K562 (cell line): ENCODE results near the gene ASIC3. TPM values are rescaled to one million over a fixed set of nuclear protein-coding genes. Genes with fewer than 3 reads are reported as not detected.
A peak's percentile ranks its signal among the peaks of the same experiment; 100 is the strongest.

Experiments
- ARID1B ChIP-seq: fragments of 450-650 bp; IDR thresholded peaks from 2 replicates; pipeline ENCODE4 v1.6.1; 2016; ENCODE audit warnings: antibody characterized with exemption, mild to moderate bottlenecking, inconsistent platforms
- ERF ChIP-seq: fragments of 450-650 bp; formaldehyde crosslinking; IDR thresholded peaks from 2 replicates; pipeline ENCODE4 v1.4.0; 2020; ENCODE audit warnings: mild to moderate bottlenecking, mixed read lengths
- FOXK2 ChIP-seq, 2 experiments: fragments of 450-650 bp; IDR thresholded peaks in 1 of 2; conservative IDR thresholded peaks in 1 of 2; 2 replicates each; pipeline ENCODE4 v1.6.1; 2016; ENCODE audit warnings: low read depth in 2 of 2, mild to moderate bottlenecking in 1 of 2
- GTF2A2 ChIP-seq: IDR thresholded peaks from 2 replicates; pipeline ENCODE4 v1.6.1; 2016; ENCODE audit warnings: mild to moderate bottlenecking, missing genetic modification characterization, missing compliant biosample characterization
- HCFC1 ChIP-seq: IDR thresholded peaks from 2 replicates; pipeline ENCODE4 v1.6.1; 2012; ENCODE audit warnings: low read depth, low read length, improper control_type of control experiment
- HDAC2 ChIP-seq: fragments of 450-650 bp; IDR thresholded peaks from 2 replicates; pipeline ENCODE4 v1.6.1; 2016; ENCODE audit warnings: mild to moderate bottlenecking
- IRF2 ChIP-seq: sonication (generic); formaldehyde crosslinking; IDR thresholded peaks from 2 replicates; pipeline ENCODE4 v1.8.1; 2022; ENCODE audit warnings: mild to moderate bottlenecking, missing genetic modification reagents
- KDM2B ChIP-seq: fragments of 250-450 bp; sonication (Bioruptor Pico); IDR thresholded peaks from 2 replicates; pipeline ENCODE4 v1.8.0; 2021; ENCODE audit warnings: mild to moderate bottlenecking, moderate library complexity
- KLF6 ChIP-seq: fragments of 250-450 bp; sonication (Bioruptor Pico); IDR thresholded peaks from 2 replicates; pipeline ENCODE4 v1.4.0; 2020; ENCODE audit warnings: mild to moderate bottlenecking, moderate library complexity, borderline replicate concordance
- MCM3 ChIP-seq: fragments of 450-650 bp; IDR thresholded peaks from 2 replicates; pipeline ENCODE4 v1.6.1; 2016
- RCOR1 ChIP-seq, 2 experiments: IDR thresholded peaks; 2 replicates each; pipeline ENCODE4 v1.6.1; 2012; ENCODE audit warnings: low read depth in 2 of 2, low read length in 2 of 2, borderline replicate concordance in 1 of 2, improper control_type of control experiment in 1 of 2
- SMAD3 ChIP-seq: fragments of 450-650 bp; formaldehyde crosslinking; conservative IDR thresholded peaks from 2 replicates; pipeline ENCODE4 v1.4.0; 2020; ENCODE audit warnings: mild to moderate bottlenecking
- TBP ChIP-seq: optimal IDR thresholded peaks from 2 replicates; pipeline ENCODE3; 2011; ENCODE audit warnings: low read depth, low read length, improper control_type of control experiment
- ZEB2 ChIP-seq: fragments of 450-650 bp; IDR thresholded peaks from 2 replicates; pipeline ENCODE4 v1.6.1; 2016
- ZFPM2 ChIP-seq: fragments of 250-450 bp; sonication (Bioruptor Pico); IDR thresholded peaks from 2 replicates; pipeline ENCODE4 v1.5.1; 2022; ENCODE audit warnings: mild to moderate bottlenecking
- ZKSCAN8 ChIP-seq: fragments of 200-800 bp; sonication (Bioruptor generic); IDR thresholded peaks from 2 replicates; pipeline ENCODE4 v1.6.1; 2016; ENCODE audit warnings: missing genetic modification characterization, missing compliant biosample characterization
- ZNF146 ChIP-seq: IDR thresholded peaks from one replicate; pipeline ENCODE4 v1.6.1; 2018; ENCODE audit warnings: missing compliant biosample characterization; ENCODE audit not compliant: unreplicated experiment
- ZNF197 ChIP-seq: fragments of 200-800 bp; sonication (Bioruptor generic); IDR thresholded peaks from 2 replicates; pipeline ENCODE4 v1.6.1; 2016; ENCODE audit warnings: low read depth, missing genetic modification characterization, missing compliant biosample characterization
- ZNF398 ChIP-seq: fragments of 250-450 bp; sonication (Bioruptor Pico); IDR thresholded peaks from 2 replicates; pipeline ENCODE4 v1.8.0; 2021; ENCODE audit warnings: moderate library complexity, mild to moderate bottlenecking, inconsistent platforms
- ZNF740 ChIP-seq, 3 experiments: fragments of 200-800 bp in 1 of 3; sonication (Bioruptor generic) in 1 of 3; sonication (generic) in 1 of 3; formaldehyde crosslinking in 1 of 3; IDR thresholded peaks; 2 replicates each; pipeline versions ENCODE4 v1.6.1 to v1.8.0; 2016 to 2022; ENCODE audit warnings: mild to moderate bottlenecking in 2 of 3, missing compliant biosample characterization in 2 of 3, missing genetic modification characterization in 2 of 3, missing genetic modification reagents in 1 of 3
- polyA plus RNA-seq, 8 experiments: library from polyadenylated mRNA; depleted of rRNA in 4 of 8; stranded (reverse) in 5 of 8; unstranded in 3 of 8; fragments of >200 nt; fragmentation: Nextera tagmentation in 2 of 8; fragmentation: Illumina TruSeq in 1 of 8; extraction: Ambion mirVana in 2 of 8; extraction: Trizol in 1 of 8; gene quantifications; 2 replicates each; pipeline versions ENCODE4 v1.2.1 to v1.2.3, GENCODE V29; 2011 to 2014; ENCODE audit warnings: inconsistent platforms in 1 of 8, missing spikeins in 1 of 8
- total RNA-seq, 7 experiments: library from RNA; depleted of rRNA in 6 of 7; stranded (reverse); fragments of >200 nt in 6 of 7; fragmentation: Illumina TruSeq in 2 of 7; extraction: Trizol in 2 of 7; gene quantifications; 2 replicates each; pipeline versions ENCODE4 v1.2.1 to v1.2.3, GENCODE V29; 2011 to 2021; ENCODE audit warnings: low replicate concordance in 1 of 7
- TF ChIP-seq, protein P1 (sequence below): sonication (generic); formaldehyde crosslinking; IDR thresholded peaks from 2 replicates; pipeline ENCODE4 v1.9.0; 2022; ENCODE audit warnings: mild to moderate bottlenecking, missing genetic modification reagents
- TF ChIP-seq, protein P2 (sequence below): sonication (generic); formaldehyde crosslinking; IDR thresholded peaks from 2 replicates; pipeline ENCODE4 v1.8.0; 2022; ENCODE audit warnings: mild to moderate bottlenecking, low read depth, missing genetic modification reagents
- TF ChIP-seq, protein P3 (sequence below): fragments of 250-450 bp; sonication (Bioruptor Pico); IDR thresholded peaks from 2 replicates; pipeline ENCODE4 v1.8.0; 2022; ENCODE audit warnings: inconsistent platforms

Gene ASIC3
- total and polyA plus RNA-seq, 9 of the 15 experiments (the other 6 are each of a cell fraction or from before 2014, with no cell fraction given) = 0.11 to 5.0 (median 0.87) TPM

DNA sequence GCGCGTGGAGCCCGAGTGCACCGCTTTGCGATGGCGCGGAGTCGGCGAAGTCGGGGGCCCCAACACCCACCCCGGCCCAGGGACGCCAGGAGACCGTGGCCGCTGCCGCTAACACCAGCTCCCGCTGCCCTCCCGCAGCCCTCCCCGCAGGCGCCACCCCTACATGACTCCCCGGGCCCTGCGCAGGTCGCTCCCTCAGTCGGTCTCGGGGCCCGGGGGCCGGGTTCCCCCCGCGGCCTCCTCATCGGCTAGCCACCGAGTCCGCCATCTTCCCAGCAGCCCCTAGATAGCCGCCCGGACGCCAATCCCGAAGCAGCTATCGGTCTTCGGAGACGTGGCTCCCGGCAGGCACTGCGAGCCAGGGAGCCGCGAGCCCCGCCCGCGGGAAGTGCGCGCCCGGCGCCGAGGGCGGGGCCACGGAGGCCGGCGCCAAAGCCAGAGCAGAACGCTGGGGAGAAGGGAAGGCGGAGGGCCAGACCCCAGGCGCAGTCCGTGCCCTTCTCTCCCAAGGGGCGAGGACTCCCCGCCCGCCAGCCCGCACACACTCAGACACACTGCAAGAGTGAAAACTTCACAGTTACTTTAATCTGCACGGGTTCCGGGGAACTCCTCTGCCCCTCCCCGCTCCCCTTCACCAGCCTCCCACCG lies 32.3 kb downstream of the ASIC3 start, which contains the start of gene FASTK (continued):
- TF ChIP-seq ZNF740 (CRISPR knock-in tag; IDR thresholded peaks at IDR 0.05) = peak; percentile 61; the same call in 1 of the 2 replicates
- no peak for TF ChIP-seq ZNF740 (tag; IDR thresholded peaks at IDR 0.05)
- no peak for TF ChIP-seq ZKSCAN8
- no peak; the same call in 1 of the 2 replicates for TF ChIP-seq IRF2 (CRISPR knock-in tag)
- peak; percentile 52; the same call in 1 of the 2 replicates for TF ChIP-seq ZNF197 (CRISPR knock-in tag)
- TF ChIP-seq, protein P1, sequence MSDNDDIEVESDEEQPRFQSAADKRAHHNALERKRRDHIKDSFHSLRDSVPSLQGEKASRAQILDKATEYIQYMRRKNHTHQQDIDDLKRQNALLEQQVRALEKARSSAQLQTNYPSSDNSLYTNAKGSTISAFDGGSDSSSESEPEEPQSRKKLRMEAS (CRISPR knock-in tag) = no peak
- TF ChIP-seq MCM3 = no peak
- TF ChIP-seq FOXK2 (conservative IDR thresholded peaks at IDR 0.05 in 1 of 2, IDR thresholded peaks at IDR 0.05 in 1 of 2; ENCODE audit: low read depth in 2 of 2) = no peak; a peak in 1 of 4 replicates
- TF ChIP-seq ZNF398 = no peak
- TF ChIP-seq HCFC1 = peak; percentile 73
- 0 out of 2 replicates have a peak, but pooled peaks have one; percentile 38 for TF ChIP-seq KLF6 (CRISPR knock-in tag)
- peak; percentile 79 for TF ChIP-seq SMAD3 (CRISPR knock-in tag)
- TF ChIP-seq, protein P2, sequence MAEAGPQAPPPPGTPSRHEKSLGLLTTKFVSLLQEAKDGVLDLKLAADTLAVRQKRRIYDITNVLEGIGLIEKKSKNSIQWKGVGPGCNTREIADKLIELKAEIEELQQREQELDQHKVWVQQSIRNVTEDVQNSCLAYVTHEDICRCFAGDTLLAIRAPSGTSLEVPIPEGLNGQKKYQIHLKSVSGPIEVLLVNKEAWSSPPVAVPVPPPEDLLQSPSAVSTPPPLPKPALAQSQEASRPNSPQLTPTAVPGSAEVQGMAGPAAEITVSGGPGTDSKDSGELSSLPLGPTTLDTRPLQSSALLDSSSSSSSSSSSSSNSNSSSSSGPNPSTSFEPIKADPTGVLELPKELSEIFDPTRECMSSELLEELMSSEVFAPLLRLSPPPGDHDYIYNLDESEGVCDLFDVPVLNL (CRISPR knock-in tag) = 0 out of 2 replicates have a peak, but pooled peaks have one; percentile 53
- no peak for TF ChIP-seq ZEB2
- peak; percentile 88; the same call in 1 of the 2 replicates for TF ChIP-seq ZFPM2 (CRISPR knock-in tag)
- TF ChIP-seq ERF (CRISPR knock-in tag) = peak; percentile 15; the same call in 1 of the 2 replicates
- TF ChIP-seq RCOR1 (IDR thresholded peaks at IDR 0.05; ENCODE audit: borderline replicate concordance in 1 of 2, low read depth in 2 of 2, low read length in 2 of 2) = peak in 1 of 2 experiments; percentile 25; a peak in 1 of 4 replicates
- TF ChIP-seq ARID1B = no peak
- TF ChIP-seq, protein P3, sequence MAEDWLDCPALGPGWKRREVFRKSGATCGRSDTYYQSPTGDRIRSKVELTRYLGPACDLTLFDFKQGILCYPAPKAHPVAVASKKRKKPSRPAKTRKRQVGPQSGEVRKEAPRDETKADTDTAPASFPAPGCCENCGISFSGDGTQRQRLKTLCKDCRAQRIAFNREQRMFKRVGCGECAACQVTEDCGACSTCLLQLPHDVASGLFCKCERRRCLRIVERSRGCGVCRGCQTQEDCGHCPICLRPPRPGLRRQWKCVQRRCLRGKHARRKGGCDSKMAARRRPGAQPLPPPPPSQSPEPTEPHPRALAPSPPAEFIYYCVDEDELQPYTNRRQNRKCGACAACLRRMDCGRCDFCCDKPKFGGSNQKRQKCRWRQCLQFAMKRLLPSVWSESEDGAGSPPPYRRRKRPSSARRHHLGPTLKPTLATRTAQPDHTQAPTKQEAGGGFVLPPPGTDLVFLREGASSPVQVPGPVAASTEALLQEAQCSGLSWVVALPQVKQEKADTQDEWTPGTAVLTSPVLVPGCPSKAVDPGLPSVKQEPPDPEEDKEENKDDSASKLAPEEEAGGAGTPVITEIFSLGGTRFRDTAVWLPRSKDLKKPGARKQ (CRISPR knock-in tag) = no peak
- peak; percentile 22 for TF ChIP-seq KDM2B (CRISPR knock-in tag)
- 0 out of 2 replicates have a peak, but pooled peaks have one; percentile 43 for TF ChIP-seq GTF2A2 (tag)
- no peak for TF ChIP-seq ZNF146
- no peak for TF ChIP-seq HDAC2
- TF ChIP-seq TBP = peak; percentile 90
